Mucosa of rectum (tissue), 2 donors: Measurements from ENCODE around the gene TRAF1.

ENCODE experiments used
- H3K27ac ChIP-seq, 2 donors: one replicate each; pipeline ENCODE4 v1.7.0; 2013; ENCODE audit warnings: inconsistent platforms in 2 of 2, low read depth in 2 of 2, low read length in 2 of 2
- H3K27me3 ChIP-seq, 2 donors: one replicate each; pipeline ENCODE4 v1.7.0; 2013; ENCODE audit warnings: low read length in 2 of 2; ENCODE audit not compliant: control insufficient read depth in 2 of 2, insufficient read depth in 2 of 2
- H3K36me3 ChIP-seq, 2 donors: one replicate each; pipeline ENCODE4 v1.7.0; 2013; ENCODE audit warnings: low read length in 2 of 2; ENCODE audit not compliant: control insufficient read depth in 2 of 2, insufficient read depth in 2 of 2
- H3K4me1 ChIP-seq, 2 donors: one replicate each; pipeline ENCODE4 v1.7.0; 2013; ENCODE audit warnings: low read length in 2 of 2, mild to moderate bottlenecking in 1 of 2; ENCODE audit not compliant: control insufficient read depth in 2 of 2, insufficient read depth in 2 of 2
- H3K4me3 ChIP-seq, 2 donors: one replicate each; pipeline ENCODE4 v1.7.0; 2013; ENCODE audit warnings: low read length in 2 of 2
- H3K9ac ChIP-seq, 2 donors: one replicate each; pipeline ENCODE4 v1.7.0; 2013; ENCODE audit warnings: low read length in 2 of 2, low read depth in 1 of 2, mild to moderate bottlenecking in 1 of 2
- H3K9me3 ChIP-seq, 2 donors: one replicate each; pipeline ENCODE4 v1.7.0; 2013; ENCODE audit warnings: low read length in 2 of 2; ENCODE audit not compliant: control insufficient read depth in 2 of 2
- donor health status: healthy.
- donor health status: Normal muscosa, but diverticular disease.

The TRAF1 gene

DNA sequence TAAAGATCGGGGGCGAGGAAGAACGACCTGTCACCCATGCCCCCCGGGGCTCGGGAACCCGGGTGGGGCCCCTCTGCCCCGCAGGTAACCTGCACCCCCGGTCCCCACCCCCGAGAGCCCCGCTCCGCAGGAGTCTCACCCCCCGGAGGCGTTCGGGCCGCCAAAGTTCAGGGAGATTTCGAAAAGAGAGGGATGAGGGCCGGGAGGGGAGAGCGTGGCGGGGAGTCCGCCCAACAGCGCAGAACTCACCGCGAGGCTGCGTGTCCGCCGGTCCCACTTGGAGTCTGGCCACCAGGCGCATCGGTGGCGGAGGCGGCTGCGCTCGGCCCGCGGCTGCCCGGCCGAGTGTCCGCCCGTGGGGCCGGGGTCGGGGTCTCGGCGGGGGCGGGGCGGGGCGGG lies 49.8 kb downstream of the TRAF1 start, which contains the start of gene PHF19:
Gene PHF19, minus strand, starts transcription at position 347 of the 399 bp plus-strand sequence. CDS start 2,447 bp downstream, outside the sequence.
- H3K4me1 ChIP-seq, result peaks cover 25 to 28% of the 10 kb centered on the region in 2 donors
- H3K27ac ChIP-seq, result peak within 1 kb of the TSS; percentile 84 to 90
- H3K9me3 ChIP-seq, result no peaks in the 10 kb centered on the region
- H3K4me3 ChIP-seq, result peak within 1 kb of the TSS; percentile 63 to 82
- H3K27me3 ChIP-seq, result no peaks in the 10 kb centered on the region
- H3K9ac ChIP-seq, result peak within 1 kb of the TSS; percentile 71 to 72
- H3K36me3 ChIP-seq, result peaks cover 0 to 8% of the 10 kb centered on the region in 2 donors

DNA sequence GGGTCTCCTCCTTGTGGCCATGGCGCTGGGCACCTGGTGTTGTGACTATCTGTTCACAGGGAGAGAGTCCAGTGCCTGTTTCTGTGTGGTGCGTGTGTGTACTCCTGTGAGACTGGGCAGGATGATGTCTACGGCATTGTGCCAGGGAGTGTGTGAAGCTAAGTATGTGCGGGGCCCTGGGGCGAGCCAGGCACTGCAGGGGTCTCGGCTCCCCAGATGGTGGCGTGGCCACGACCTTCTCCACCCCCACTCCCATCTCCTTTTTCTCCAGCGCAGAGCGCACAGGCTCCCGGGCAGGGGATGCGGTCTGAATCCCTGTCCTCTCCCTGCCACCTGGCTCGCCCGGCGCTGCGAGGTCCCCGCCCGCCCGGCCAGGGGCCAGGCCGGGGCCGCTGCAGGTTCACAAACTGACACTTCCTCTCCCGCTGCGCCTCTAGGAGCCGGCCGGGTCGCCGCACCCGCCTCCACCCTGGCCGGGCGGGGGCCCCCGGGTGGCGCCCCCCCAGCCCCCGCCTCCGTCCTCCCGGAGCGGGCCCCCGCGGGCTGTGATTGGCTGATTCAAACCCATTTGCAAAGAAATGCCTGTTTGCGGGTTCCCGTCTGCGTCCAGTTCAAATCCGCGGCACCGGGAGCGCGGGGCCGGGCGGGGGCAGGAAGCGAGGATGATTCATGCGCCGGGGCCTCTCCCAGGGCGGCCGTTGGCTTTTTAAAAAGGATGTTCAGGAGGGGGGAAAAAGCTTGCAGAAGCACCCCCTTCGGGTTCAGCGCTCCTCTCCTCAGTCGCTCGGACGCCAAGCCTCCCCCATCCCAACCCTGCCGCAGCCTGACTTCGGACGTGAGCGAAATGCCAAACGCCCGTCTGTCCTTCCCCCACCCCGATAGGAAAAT lies 50.4 kb downstream of the TRAF1 start:
- Histone ChIP-seq H3K27me3 (no peaks in the 10 kb centered on the region), H3K4me3 (peak overlapping the region; percentile 63 to 74), H3K27ac (peak overlapping the region; percentile 84 to 86), H3K9me3 (no peaks in the 10 kb centered on the region), H3K4me1 (peaks cover 25 to 28% of the 10 kb centered on the region in 2 donors), H3K36me3 (peaks cover 0 to 8% of the 10 kb centered on the region in 2 donors), H3K9ac (peak overlapping the region; percentile 69 to 70)

DNA sequence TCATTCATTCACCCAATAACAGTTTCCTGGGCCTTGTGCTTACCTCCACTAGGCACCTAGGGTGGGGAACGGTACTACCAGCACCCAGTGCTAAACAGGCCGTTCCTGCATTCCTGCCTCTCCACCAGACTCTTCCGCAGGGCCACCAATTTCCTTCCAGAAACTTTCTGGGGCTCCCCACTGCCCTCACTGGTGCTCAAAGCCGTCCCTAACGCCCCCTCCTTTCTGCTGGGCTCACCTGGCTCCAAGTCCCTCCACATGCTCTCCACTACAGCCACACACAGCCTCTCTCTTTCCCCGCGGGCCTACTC lies 51.0 kb downstream of the TRAF1 start:
- Histone ChIP-seq H3K4me1 (peaks cover 25 to 28% of the 10 kb centered on the region in 2 donors), H3K9ac (peak overlapping the region; percentile 63 to 69), H3K27ac (peak overlapping the region; percentile 84 to 86), H3K36me3 (peaks cover 0 to 8% of the 10 kb centered on the region in 2 donors), H3K4me3 (peak overlapping the region; percentile 63 to 74), H3K27me3 (no peaks in the 10 kb centered on the region), H3K9me3 (no peaks in the 10 kb centered on the region)

DNA sequence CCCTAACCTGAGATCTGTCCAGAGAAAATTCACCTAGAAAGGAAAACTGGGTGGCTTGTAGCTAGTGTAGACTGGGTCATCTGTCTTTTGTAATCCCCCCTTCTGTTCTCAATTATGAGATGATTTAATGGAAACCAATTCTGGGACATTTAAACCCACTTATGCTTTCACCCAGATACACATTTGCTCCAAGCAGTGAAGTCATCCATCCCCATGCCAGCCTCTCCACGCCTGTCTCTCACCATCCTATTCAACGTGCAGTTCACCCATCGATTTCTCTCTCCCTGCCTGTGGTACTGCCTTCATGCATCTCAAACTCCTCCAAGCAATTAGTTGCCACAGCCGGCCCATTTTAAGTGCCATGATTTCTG lies 51.4 kb downstream of the TRAF1 start:
- no peak overlapping the region for H3K4me3 ChIP-seq
- peaks cover 25 to 28% of the 10 kb centered on the region in 2 donors for H3K4me1 ChIP-seq
- H3K9ac ChIP-seq, result no peak overlapping the region
- no peaks in the 10 kb centered on the region for H3K27me3 ChIP-seq
- H3K9me3 ChIP-seq, result no peaks in the 10 kb centered on the region
- H3K36me3 ChIP-seq, result peaks cover 0 to 8% of the 10 kb centered on the region in 2 donors
- peak overlapping the region in 1 of 2 donors; percentile 86 for H3K27ac ChIP-seq

DNA sequence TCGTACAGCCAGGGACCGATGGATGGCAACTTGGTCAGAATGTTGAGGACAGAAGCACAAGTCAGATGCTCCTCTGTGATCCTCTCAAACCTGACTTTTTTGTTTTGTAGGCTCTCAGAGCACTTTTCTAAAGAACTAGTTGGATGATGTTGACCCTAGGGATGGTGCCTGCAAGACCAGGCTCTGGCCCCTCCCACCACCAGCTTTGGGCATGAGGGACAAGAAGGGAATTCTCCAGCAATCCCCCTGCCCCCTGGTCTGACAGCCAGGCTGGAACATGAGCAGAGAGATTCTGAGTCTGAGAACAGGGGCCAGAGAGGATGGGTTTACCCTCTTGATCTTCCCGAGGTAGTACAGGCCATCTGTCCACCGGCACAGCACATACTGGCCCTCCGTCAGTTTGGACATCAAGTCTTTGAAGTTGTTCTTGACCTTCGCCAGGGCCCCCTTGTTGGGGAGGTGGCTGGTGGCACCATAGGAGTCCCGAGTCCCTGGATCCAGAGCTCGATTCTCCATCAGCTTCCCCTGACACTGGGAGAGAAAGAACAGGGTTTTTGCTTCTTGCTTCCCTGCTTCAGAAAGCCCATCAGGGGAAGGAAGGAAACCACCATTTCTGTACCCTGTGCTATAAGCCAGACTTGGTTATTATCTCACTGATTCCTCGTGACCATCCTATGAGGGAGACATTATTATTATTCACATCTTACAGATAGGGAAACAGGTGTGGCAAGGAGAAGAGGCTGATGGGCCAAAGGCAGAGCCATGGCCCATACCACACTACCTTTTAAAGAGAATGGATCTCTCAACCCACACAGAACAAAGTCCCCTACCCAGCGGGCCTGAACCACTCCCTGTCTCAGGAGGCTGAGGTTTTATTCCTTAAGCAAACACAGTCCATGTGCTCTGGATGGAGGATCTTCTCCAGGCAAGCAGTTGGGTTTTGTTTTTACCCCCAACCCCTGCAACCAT lies 52.1 kb downstream of the TRAF1 start:
- no peaks in the 10 kb centered on the region for H3K27me3 ChIP-seq
- H3K9me3 ChIP-seq, result no peaks in the 10 kb centered on the region
- H3K9ac ChIP-seq, result no peak overlapping the region
- H3K4me1 ChIP-seq, result peaks cover 25 to 27% of the 10 kb centered on the region in 2 donors
- no peak overlapping the region for H3K4me3 ChIP-seq
- H3K27ac ChIP-seq, result no peak overlapping the region
- peaks cover 0 to 8% of the 10 kb centered on the region in 2 donors for H3K36me3 ChIP-seq

DNA sequence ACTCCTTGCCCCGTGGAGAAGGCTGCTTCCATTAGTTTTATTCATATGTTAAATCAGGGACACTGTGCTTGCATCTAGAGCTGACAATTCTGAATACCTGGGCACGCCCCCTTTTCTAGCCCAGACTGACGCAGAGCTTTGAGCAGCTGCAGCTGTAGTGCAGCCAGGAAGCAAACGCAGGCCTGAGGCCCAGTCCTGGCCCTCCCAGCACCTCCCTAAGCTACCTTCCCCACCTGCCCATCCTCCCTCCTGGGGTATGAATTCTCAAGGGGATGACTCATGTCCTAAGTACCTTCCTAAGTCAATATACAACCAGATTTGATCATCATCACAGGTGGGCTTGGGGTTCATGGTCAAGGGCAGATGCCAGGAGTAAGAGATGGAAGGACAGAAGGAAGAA lies 53.1 kb downstream of the TRAF1 start:
- Histone ChIP-seq H3K27me3 (no peaks in the 10 kb centered on the region), H3K4me3 (no peak overlapping the region), H3K27ac (no peak overlapping the region), H3K4me1 (peaks cover 20 to 25% of the 10 kb centered on the region in 2 donors), H3K9me3 (no peaks in the 10 kb centered on the region), H3K9ac (no peak overlapping the region), H3K36me3 (peaks cover 0 to 8% of the 10 kb centered on the region in 2 donors)

DNA sequence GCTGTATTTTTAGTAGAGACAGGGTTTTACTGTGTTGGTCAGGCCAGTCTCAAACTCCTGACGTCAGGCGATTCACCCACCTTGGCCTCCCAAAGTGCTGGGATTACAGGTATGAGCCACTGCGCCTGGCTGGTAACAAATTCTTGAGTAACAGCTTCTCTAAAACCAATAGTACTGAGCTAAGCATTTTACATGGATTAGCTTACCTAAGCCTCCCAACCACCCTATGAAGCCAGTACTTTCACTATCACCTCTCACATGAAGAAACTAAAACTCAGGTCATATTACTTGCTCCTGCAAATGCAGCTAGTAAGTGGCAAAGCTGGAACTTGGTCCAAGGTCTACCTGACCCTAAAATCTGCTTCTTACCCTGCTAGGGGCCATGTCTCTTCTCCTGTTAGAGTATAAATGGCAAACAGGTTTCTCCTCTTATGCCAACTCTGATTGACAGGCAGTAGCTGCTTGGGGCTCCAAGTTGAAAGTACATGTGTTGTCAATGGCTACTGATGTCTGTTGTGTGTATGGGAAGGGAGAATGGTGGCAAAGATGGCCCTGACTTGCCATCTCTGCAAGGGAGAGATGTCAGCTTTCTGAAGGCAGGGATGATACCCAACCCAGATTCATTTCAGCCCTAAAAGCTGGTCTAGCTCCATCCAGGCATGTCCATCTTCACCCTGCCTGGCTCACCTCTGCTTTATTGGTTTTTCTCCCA lies 53.6 kb downstream of the TRAF1 start:
- peaks cover 18 to 24% of the 10 kb centered on the region in 2 donors for H3K4me1 ChIP-seq
- H3K4me3 ChIP-seq, result no peak overlapping the region
- H3K27ac ChIP-seq, result no peak overlapping the region
- H3K9me3 ChIP-seq, result no peaks in the 10 kb centered on the region
- H3K36me3 ChIP-seq, result peaks cover 0 to 8% of the 10 kb centered on the region in 2 donors
- no peaks in the 10 kb centered on the region for H3K27me3 ChIP-seq
- no peak overlapping the region for H3K9ac ChIP-seq

DNA sequence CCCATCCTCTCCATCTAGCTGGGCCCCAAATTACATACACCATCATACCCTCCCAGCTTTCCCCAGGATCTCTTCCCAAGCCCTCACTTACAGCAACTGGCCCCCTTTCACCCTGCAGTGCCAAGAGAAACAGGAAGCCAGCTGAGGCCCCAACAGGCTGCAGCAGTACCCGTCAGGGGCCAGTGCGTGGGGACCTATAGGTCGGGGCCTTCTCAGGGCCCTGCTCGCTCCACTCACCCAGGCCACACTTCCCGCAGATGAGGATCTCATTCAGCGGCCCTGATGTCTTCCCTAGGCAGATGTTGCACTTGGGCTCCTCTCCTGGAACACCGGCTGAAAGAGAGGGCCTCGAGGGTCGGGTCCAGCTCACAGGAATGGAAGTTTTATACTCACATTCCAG lies 56.4 kb downstream of the TRAF1 start:
- Histone ChIP-seq H3K9me3 (no peaks in the 10 kb centered on the region), H3K9ac (no peak overlapping the region), H3K4me1 (peaks cover 4 to 14% of the 10 kb centered on the region in 2 donors), H3K27me3 (no peaks in the 10 kb centered on the region), H3K4me3 (no peak overlapping the region), H3K36me3 (peaks cover 14 to 20% of the 10 kb centered on the region in 2 donors), H3K27ac (no peak overlapping the region)

DNA sequence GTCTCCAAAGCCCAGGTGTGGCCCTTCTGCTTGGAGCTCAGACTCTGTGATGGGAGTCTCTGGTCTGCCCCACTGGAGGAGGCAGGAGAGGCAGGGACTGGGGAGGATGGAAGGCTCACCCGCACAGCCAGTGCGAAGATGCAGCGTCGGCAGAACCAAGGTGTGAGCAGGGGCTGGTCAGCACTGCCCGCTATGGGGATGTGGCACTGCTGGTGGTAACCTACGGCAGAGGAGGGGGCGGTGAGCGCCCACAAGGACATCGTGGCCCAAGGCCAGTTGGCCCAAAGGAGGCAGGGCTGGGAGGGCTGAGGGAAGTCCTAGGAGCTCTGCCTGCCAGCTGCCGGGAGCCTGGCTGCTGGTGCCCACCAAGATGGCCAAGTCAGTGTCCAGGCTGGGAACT lies 56.9 kb downstream of the TRAF1 start:
- no peak overlapping the region for H3K4me3 ChIP-seq
- no peaks in the 10 kb centered on the region for H3K27me3 ChIP-seq

More for the DNA sequence above, 56.9 kb downstream of the TRAF1 start:
- Histone ChIP-seq H3K9me3 (no peaks in the 10 kb centered on the region), H3K9ac (no peak overlapping the region), H3K27ac (no peak overlapping the region), H3K36me3 (peaks cover 14 to 20% of the 10 kb centered on the region in 2 donors), H3K4me1 (peaks cover 4 to 10% of the 10 kb centered on the region in 2 donors)
